ENCODE data around the gene UBE2V1. TPM values are rescaled to one million over a fixed set of nuclear protein-coding genes. Genes with fewer than 3 reads are reported as not detected.
"Not testable (repeated sequence)": the region's sequence is repeated elsewhere in the genome, so short reads cannot be mapped to it uniquely, and the experiment has no call there.

Gene UBE2V1
- total and polyA plus RNA-seq, 7 experiments from 2014 or later: 128 to 167 (median 138) TPM

DNA sequence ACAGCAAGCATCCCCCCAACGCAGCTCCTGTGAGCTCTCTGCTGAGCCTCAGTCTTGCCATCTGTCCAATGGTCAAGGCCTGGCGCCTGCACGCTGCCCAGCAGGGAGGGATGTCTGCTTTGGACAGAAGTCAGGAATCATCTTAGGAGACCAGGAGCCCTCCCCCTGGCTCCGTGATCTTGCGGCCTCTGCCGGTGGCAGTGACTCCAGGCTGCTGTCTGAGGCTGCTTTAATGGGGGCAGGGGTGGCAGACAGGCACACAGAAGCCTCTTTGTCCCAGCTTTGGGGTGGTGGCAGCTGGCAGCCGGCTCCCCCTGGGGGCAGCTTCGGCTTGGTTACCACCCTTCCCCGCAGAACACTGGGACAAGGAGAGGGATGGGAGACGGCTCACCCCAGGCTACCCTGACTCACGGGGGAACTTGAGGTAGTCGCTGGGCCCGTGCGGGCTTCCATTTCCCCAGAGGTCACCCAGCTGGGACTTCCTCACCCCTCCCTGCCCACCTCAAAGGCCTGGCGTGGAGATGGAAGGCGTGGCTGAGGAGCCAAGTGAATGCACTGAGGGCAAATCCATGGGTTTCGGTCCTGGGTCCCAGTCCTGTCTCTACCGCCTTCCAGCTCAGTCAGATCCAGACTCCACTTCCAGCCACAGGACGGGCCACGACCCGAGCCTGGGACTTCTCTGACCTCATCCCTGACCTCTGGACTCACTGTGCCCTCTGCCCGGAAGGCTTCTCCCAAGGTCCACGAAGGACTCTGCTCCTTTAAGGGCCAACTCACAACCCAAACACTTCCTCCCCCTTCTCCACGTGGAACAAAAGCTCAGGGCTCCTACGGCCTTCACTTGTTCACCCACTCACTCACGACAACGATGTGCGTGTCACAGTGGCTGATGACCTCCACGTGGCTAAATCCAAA is 25.8 kb upstream of the UBE2V1 start:
- peaks cover 3 to 67% (median 5%) of the 10 kb centered on the region in 3 experiments for H3K36me3 ChIP-seq (ENCODE audit: control insufficient read depth in 2 of 3, insufficient read depth in 3 of 3, low read length in 3 of 3)
- Mint-ChIP-seq H3K4me3 (no peak overlapping the region), H3K4me1 (peaks cover 25 to 47% (median 31%) of the 10 kb centered on the region in 7 donors), H3K36me3 (peaks cover 10 to 41% (median 16%) of the 10 kb centered on the region in 5 donors), H3K27me3 (no peaks in the 10 kb centered on the region), H3K27ac (peak overlapping the region in 2 of 9 donors; percentile 43 to 62), H3K9me3 (peaks cover 0 to 1% (median 0%) of the 10 kb centered on the region in 11 donors)
- ChIA-PET POLR2A (interaction anchor here (1.1 kb wide), 1 partner anchor 18 kb away, joined by 3 read pairs; no protein-coding TSS in a partner anchor), CTCF (interaction anchor here (0.9 to 1.6 kb wide), 2 partner anchors 20 to 30 kb away, joined by 4 to 5 read pairs; no protein-coding TSS in a partner anchor)
- no peaks in the 10 kb centered on the region for H3K27me3 ChIP-seq (ENCODE audit: control insufficient read depth in 2 of 2, insufficient read depth in 2 of 2, low read length in 2 of 2)
- ATAC-seq: no peak
- H3K27ac ChIP-seq (ENCODE audit: low read depth, low read length): no peak overlapping the region
- H3K4me3 ChIP-seq (ENCODE audit: low read length): no peak overlapping the region
- H3K9me3 ChIP-seq (ENCODE audit: control insufficient read depth in 2 of 3, low read length in 3 of 3): no peaks in the 10 kb centered on the region
- DNase-seq: no peak
- no peaks in the 10 kb centered on the region for H3K4me1 ChIP-seq (ENCODE audit: control insufficient read depth in 2 of 2, insufficient read depth in 2 of 2, low read length in 2 of 2)
- intact Hi-C loops (cut with micrococcal nuclease): no loop called here

DNA sequence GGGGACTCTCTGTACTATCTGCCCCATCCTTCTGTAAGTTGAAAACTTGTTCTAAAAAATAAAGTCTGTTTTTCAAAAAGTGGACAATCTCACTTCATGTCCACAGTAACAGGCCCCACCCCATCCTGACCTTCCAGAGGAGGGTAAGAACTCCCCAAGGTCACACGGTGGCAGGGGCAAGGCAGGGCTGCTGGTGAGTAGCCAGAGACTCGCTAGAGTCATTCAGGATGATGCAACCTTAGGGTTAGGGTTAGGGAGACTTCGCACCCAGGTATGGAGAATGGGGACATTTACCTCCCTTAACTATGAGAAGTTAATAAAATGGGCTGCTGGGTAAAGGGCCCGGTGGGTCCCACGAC is 25.1 kb upstream of the UBE2V1 start:
- H3K27me3 ChIP-seq (ENCODE audit: control insufficient read depth in 2 of 2, insufficient read depth in 2 of 2, low read length in 2 of 2): no peaks in the 10 kb centered on the region
- no peak overlapping the region for H3K27ac ChIP-seq (ENCODE audit: low read depth, low read length)
- H3K27me3 Mint-ChIP-seq: no peaks in the 10 kb centered on the region
- intact Hi-C loops (cut with micrococcal nuclease): no loop called here
- peak overlapping the region in 2 of 9 donors; percentile 15 to 87 for H3K27ac Mint-ChIP-seq
- H3K4me3 Mint-ChIP-seq: no peak overlapping the region
- peaks cover 21 to 44% (median 28%) of the 10 kb centered on the region in 7 donors for H3K4me1 Mint-ChIP-seq
- H3K4me3 ChIP-seq (ENCODE audit: low read length): no peak overlapping the region
- H3K9me3 ChIP-seq (ENCODE audit: control insufficient read depth in 2 of 3, low read length in 3 of 3): no peaks in the 10 kb centered on the region
- CTCF ChIA-PET: interaction anchor here (0.9 to 1.6 kb wide), 2 partner anchors 19 to 31 kb away, joined by 4 to 5 read pairs; no protein-coding TSS in a partner anchor
- H3K9me3 Mint-ChIP-seq: peaks cover 0 to 1% (median 0%) of the 10 kb centered on the region in 11 donors
- ATAC-seq (no peak), DNase-seq (no peak)
- peaks cover 3 to 69% (median 5%) of the 10 kb centered on the region in 3 experiments for H3K36me3 ChIP-seq (ENCODE audit: control insufficient read depth in 2 of 3, insufficient read depth in 3 of 3, low read length in 3 of 3)
- peaks cover 8 to 37% (median 13%) of the 10 kb centered on the region in 5 donors for H3K36me3 Mint-ChIP-seq
- POLR2A ChIA-PET: interaction anchor here (0.7 to 1.1 kb wide), 2 partner anchors 17 to 457 kb away, joined by 3 read pairs; no protein-coding TSS in a partner anchor
- H3K4me1 ChIP-seq (ENCODE audit: control insufficient read depth in 2 of 2, insufficient read depth in 2 of 2, low read length in 2 of 2): no peaks in the 10 kb centered on the region

DNA sequence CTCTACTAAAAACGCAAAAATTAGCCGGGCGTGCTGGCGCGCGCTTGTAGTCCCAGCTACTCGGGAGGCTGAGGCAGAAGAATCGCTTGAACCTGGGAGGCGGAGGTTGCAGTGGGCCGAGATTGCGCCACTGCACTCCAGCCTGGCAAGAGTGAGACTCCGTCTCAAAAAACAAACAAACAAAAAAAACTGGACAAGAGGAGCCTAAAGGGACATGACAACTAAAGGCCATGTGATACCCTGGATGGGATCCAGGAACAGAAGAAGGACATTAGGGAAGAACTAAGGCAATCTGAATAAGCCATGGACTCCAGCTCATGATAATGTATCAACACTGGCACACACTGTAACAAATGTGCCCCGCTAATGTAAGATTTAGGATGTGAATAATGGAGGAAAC is 24.8 kb upstream of the UBE2V1 start:
- H3K9me3 ChIP-seq (ENCODE audit: control insufficient read depth in 2 of 3, low read length in 3 of 3); H3K27me3 Mint-ChIP-seq; H3K4me3 Mint-ChIP-seq; H3K27ac ChIP-seq (ENCODE audit: low read depth, low read length); H3K4me3 ChIP-seq (ENCODE audit: low read length); H3K9me3 Mint-ChIP-seq; DNase-seq; H3K4me1 ChIP-seq (ENCODE audit: control insufficient read depth in 2 of 2, insufficient read depth in 2 of 2, low read length in 2 of 2); H3K27me3 ChIP-seq (ENCODE audit: control insufficient read depth in 2 of 2, insufficient read depth in 2 of 2, low read length in 2 of 2); ATAC-seq; intact Hi-C loops (cut with micrococcal nuclease): not testable (repeated sequence)
- Mint-ChIP-seq H3K4me1 (peaks cover 17 to 40% (median 25%) of the 10 kb centered on the region in 7 donors), H3K27ac (peak overlapping the region in 3 of 9 donors; percentile 15 to 87 (median 45)), H3K36me3 (peaks cover 4 to 33% (median 9%) of the 10 kb centered on the region in 5 donors)
- POLR2A ChIA-PET: interaction anchor here (0.7 to 1.1 kb wide), 2 partner anchors 17 to 458 kb away, joined by 3 read pairs; no protein-coding TSS in a partner anchor
- H3K36me3 ChIP-seq (ENCODE audit: control insufficient read depth in 2 of 3, insufficient read depth in 3 of 3, low read length in 3 of 3): peaks cover 0 to 69% (median 5%) of the 10 kb centered on the region in 3 experiments
- CTCF ChIA-PET: interaction anchor here (1.6 kb wide), 1 partner anchor 31 kb away, joined by 4 read pairs; no protein-coding TSS in a partner anchor

DNA sequence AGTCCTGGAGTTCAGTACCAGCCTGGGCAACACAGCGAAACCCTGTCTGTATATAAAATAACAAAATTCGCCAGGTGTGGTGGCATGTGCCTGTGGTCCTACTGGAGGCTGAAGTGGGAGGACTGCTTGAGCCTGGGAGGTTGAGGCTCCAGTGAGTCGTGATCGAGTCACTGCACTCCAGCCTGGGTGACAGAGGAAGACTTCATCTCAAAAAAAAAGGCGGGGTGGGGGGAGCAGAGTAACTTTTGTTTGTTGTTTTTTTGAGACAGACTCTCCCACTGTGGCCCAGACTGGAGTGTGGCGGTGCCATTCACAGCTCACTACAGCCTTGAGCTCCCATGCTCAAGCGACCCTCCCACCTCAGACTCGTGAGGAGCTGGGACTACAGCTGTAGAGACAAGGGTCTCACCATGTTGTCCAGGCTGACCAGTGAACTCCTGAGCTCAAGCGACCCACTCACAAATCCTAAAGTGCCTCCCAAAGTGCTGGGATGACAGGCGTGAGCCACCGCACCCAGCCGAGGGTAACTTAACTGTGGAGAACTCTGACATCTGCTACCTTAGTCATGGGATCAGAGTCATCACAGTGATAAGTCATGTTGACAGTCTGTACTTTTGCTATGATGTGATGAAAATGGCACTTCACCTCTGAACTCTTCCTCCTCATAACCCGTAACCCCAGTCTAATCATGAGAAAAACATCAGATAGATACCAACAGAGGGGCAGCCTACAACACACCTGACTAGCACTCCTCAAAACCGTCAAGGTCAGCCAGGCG is 24.1 kb upstream of the UBE2V1 start:
- Mint-ChIP-seq H3K27ac (peak overlapping the region in 4 of 9 donors; percentile 45 to 87 (median 68)), H3K27me3 (no peaks in the 10 kb centered on the region), H3K9me3 (peaks cover 0 to 1% (median 0%) of the 10 kb centered on the region in 11 donors), H3K4me3 (no peak overlapping the region), H3K36me3 (peaks cover 5 to 33% (median 8%) of the 10 kb centered on the region in 5 donors), H3K4me1 (peaks cover 18 to 40% (median 23%) of the 10 kb centered on the region in 7 donors)
- Histone ChIP-seq H3K36me3 (ENCODE audit: control insufficient read depth in 2 of 3, insufficient read depth in 3 of 3, low read length in 3 of 3) (peaks cover 0 to 67% (median 3%) of the 10 kb centered on the region in 3 experiments), H3K27me3 (ENCODE audit: control insufficient read depth in 2 of 2, insufficient read depth in 2 of 2, low read length in 2 of 2) (no peaks in the 10 kb centered on the region), H3K4me1 (ENCODE audit: control insufficient read depth in 2 of 2, insufficient read depth in 2 of 2, low read length in 2 of 2) (no peaks in the 10 kb centered on the region), H3K4me3 (ENCODE audit: low read length) (no peak overlapping the region), H3K27ac (ENCODE audit: low read depth, low read length) (no peak overlapping the region), H3K9me3 (ENCODE audit: control insufficient read depth in 2 of 3, low read length in 3 of 3) (no peaks in the 10 kb centered on the region)
- ChIA-PET CTCF (interaction anchor here (1.6 kb wide), 1 partner anchor 32 kb away, joined by 4 read pairs; no protein-coding TSS in a partner anchor), POLR2A (interaction anchor here (0.6 to 0.7 kb wide), 2 partner anchors 9 to 458 kb away, joined by 3 to 4 read pairs; no protein-coding TSS in a partner anchor)
- no peak for DNase-seq
- ATAC-seq: no peak
- intact Hi-C loops (cut with micrococcal nuclease): no loop called here

DNA sequence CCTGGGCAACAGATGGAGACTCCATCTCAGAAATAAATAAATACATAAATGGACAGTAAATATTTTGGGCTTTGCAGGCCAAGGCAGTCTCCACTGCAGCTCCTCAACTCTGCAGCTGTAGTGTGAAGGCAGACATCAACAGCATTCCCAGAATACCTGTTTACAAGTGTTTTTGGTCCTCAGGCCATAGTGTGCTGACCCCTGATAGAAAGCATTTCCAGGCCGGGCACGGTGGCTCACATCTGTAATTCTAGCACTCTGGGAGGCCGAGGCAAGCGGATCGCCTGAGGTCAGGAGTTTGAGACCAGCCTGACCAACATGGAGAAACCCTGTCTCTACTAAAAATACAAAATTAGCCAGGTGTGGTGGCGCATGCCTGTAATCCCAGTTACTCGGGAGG is 22.2 kb upstream of the UBE2V1 start:
- H3K4me3 Mint-ChIP-seq; H3K27ac ChIP-seq (ENCODE audit: low read depth, low read length); H3K27me3 ChIP-seq (ENCODE audit: control insufficient read depth in 2 of 2, insufficient read depth in 2 of 2, low read length in 2 of 2); H3K4me1 ChIP-seq (ENCODE audit: control insufficient read depth in 2 of 2, insufficient read depth in 2 of 2, low read length in 2 of 2); ATAC-seq; H3K9me3 ChIP-seq (ENCODE audit: control insufficient read depth in 2 of 3, low read length in 3 of 3); H3K27ac Mint-ChIP-seq; H3K27me3 Mint-ChIP-seq; intact Hi-C loops (cut with micrococcal nuclease); DNase-seq; H3K9me3 Mint-ChIP-seq; H3K4me3 ChIP-seq (ENCODE audit: low read length): not testable (repeated sequence)
- H3K36me3 Mint-ChIP-seq: peaks cover 4 to 28% (median 10%) of the 10 kb centered on the region in 5 donors
- ChIA-PET CTCF (interaction anchor here (1.3 to 1.9 kb wide), 3 partner anchors 15 to 35 kb away, joined by 5 to 7 read pairs (median 6); no protein-coding TSS in a partner anchor), POLR2A (interaction anchor here (1.8 kb wide), 1 partner anchor 19 kb away, joined by 6 read pairs; the partner anchor contains the start of gene PEDS1)
- peaks cover 15 to 32% (median 17%) of the 10 kb centered on the region in 7 donors for H3K4me1 Mint-ChIP-seq
- H3K36me3 ChIP-seq (ENCODE audit: control insufficient read depth in 2 of 3, insufficient read depth in 3 of 3, low read length in 3 of 3): peaks cover 0 to 59% (median 3%) of the 10 kb centered on the region in 3 experiments

All from naive thymus-derived CD4-positive, alpha-beta T cell (primary cell).